22Rv1 (cell line): ENCODE measurements around the gene FGF6.

Experiments
- ZFX ChIP-seq: fragments of 450-650 bp; IDR thresholded peaks from 2 replicates; pipeline ENCODE4 v1.6.1; 2017; ENCODE audit warnings: antibody characterized with exemption, borderline replicate concordance
- TF ChIP-seq, protein P1 (sequence below): fragments of 450-650 bp; IDR thresholded peaks from 2 replicates; pipeline ENCODE4 v1.5.1; 2017; ENCODE audit warnings: mild to moderate bottlenecking

DNA sequence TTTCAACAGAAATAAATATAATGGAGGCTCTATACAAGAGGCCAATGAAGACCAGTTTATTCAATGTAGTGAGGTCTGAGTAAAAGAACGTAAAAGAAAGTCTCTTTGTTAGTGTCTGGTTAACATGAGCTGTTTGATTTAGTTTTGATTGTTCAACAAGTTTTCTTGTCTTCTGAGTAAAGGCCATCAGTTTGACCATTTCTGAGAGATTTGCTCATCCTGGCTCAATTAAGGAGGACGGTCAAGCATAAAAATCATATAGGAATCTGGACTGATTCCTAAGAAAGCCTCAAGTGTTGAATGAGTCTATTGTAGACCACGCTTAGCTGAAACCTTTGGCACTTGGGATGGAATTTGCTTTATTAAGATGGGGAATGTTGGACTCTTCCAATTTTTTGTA lies 33.6 kb downstream of the FGF6 start:
- TF ChIP-seq, protein P1, sequence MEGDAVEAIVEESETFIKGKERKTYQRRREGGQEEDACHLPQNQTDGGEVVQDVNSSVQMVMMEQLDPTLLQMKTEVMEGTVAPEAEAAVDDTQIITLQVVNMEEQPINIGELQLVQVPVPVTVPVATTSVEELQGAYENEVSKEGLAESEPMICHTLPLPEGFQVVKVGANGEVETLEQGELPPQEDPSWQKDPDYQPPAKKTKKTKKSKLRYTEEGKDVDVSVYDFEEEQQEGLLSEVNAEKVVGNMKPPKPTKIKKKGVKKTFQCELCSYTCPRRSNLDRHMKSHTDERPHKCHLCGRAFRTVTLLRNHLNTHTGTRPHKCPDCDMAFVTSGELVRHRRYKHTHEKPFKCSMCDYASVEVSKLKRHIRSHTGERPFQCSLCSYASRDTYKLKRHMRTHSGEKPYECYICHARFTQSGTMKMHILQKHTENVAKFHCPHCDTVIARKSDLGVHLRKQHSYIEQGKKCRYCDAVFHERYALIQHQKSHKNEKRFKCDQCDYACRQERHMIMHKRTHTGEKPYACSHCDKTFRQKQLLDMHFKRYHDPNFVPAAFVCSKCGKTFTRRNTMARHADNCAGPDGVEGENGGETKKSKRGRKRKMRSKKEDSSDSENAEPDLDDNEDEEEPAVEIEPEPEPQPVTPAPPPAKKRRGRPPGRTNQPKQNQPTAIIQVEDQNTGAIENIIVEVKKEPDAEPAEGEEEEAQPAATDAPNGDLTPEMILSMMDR = no peak
- no peak for TF ChIP-seq ZFX
